ENCODE results near the gene KCP.

DNA sequence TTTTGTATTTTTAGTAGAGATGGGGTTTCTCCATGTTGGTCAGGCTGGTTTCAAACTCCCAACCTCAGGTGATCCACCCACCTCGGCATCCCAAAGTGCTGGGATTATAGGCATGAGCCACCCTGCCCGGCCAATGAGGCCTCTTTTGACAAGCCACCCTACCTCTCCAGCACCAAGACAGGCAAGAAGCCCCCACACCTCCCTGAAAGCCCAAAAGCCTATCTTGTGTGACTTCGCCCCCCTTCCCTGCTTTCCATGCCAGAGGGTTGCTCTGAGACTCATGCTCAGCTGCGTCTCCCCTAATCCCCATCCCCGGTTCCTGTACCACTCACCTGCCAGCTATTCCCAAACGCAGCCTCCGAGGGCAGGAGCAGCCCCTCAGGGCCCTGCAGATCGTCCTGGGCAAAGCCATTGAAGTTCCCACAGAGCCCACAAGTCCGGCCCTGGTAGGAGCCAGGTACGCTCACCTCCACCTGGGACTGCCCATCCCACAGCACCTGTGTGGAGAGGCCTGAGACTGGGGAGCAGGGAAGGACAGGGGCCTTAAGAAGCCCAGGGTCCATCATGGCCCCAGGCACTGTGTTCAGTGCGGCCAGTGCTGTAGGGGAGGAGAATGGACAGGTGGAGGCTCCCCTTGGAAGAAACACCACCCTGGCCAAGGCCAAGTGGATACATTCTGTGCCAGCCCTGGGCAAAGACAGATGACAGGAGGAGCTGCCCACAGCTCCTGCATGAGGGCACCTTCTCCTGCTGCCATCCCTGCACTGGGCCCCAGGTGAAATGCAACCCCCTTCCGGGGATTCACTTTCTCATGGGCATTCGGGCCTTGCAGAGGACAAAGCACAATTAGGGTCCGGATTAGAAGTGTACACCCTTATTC is 32.0 kb downstream of the KCP start:
- no peak for TF ChIP-seq POLR2AphosphoS5 (IDR thresholded peaks at IDR 0.05; ENCODE audit: low read depth)
- TF ChIP-seq, protein P1, sequence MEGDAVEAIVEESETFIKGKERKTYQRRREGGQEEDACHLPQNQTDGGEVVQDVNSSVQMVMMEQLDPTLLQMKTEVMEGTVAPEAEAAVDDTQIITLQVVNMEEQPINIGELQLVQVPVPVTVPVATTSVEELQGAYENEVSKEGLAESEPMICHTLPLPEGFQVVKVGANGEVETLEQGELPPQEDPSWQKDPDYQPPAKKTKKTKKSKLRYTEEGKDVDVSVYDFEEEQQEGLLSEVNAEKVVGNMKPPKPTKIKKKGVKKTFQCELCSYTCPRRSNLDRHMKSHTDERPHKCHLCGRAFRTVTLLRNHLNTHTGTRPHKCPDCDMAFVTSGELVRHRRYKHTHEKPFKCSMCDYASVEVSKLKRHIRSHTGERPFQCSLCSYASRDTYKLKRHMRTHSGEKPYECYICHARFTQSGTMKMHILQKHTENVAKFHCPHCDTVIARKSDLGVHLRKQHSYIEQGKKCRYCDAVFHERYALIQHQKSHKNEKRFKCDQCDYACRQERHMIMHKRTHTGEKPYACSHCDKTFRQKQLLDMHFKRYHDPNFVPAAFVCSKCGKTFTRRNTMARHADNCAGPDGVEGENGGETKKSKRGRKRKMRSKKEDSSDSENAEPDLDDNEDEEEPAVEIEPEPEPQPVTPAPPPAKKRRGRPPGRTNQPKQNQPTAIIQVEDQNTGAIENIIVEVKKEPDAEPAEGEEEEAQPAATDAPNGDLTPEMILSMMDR (IDR thresholded peaks at IDR 0.05; ENCODE audit: insufficient read depth, low read length): no peak
- TF ChIP-seq, protein P2, sequence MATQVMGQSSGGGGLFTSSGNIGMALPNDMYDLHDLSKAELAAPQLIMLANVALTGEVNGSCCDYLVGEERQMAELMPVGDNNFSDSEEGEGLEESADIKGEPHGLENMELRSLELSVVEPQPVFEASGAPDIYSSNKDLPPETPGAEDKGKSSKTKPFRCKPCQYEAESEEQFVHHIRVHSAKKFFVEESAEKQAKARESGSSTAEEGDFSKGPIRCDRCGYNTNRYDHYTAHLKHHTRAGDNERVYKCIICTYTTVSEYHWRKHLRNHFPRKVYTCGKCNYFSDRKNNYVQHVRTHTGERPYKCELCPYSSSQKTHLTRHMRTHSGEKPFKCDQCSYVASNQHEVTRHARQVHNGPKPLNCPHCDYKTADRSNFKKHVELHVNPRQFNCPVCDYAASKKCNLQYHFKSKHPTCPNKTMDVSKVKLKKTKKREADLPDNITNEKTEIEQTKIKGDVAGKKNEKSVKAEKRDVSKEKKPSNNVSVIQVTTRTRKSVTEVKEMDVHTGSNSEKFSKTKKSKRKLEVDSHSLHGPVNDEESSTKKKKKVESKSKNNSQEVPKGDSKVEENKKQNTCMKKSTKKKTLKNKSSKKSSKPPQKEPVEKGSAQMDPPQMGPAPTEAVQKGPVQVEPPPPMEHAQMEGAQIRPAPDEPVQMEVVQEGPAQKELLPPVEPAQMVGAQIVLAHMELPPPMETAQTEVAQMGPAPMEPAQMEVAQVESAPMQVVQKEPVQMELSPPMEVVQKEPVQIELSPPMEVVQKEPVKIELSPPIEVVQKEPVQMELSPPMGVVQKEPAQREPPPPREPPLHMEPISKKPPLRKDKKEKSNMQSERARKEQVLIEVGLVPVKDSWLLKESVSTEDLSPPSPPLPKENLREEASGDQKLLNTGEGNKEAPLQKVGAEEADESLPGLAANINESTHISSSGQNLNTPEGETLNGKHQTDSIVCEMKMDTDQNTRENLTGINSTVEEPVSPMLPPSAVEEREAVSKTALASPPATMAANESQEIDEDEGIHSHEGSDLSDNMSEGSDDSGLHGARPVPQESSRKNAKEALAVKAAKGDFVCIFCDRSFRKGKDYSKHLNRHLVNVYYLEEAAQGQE (IDR thresholded peaks at IDR 0.05; ENCODE audit: insufficient replicate concordance, low read depth): no peak
